H1 (cell line): ENCODE results near the gene MAP3K14.

Experiments used
- ASH2L ChIP-seq: fragments of 200-600, 300-600 bp; sonication (generic); IDR thresholded peaks from one replicate; pipeline ENCODE4 v1.7.1; 2017; ENCODE audit warnings: low read length
- BACH1 ChIP-seq: IDR thresholded peaks from 2 replicates; pipeline ENCODE4 v1.6.1; 2012; ENCODE audit warnings: low read length, improper control_type of control experiment
- CHD2 ChIP-seq: IDR thresholded peaks from 2 replicates; pipeline ENCODE4 v1.6.1; 2012; ENCODE audit warnings: low read length, improper control_type of control experiment
- GABPA ChIP-seq: IDR thresholded peaks from 2 replicates; pipeline ENCODE4 v1.6.1; 2011; ENCODE audit warnings: mild to moderate bottlenecking, low read length, moderate library complexity, borderline replicate concordance; ENCODE audit not compliant: insufficient read depth
- HDAC2 ChIP-seq, 2 experiments: fragments of 300-600 bp in 1 of 2; sonication (generic) in 1 of 2; IDR thresholded peaks; 2 replicates each; pipeline ENCODE4 v1.6.1; 2011 to 2012; ENCODE audit warnings: low read depth in 2 of 2, low read length in 2 of 2, mild to moderate bottlenecking in 2 of 2, moderate library complexity in 2 of 2, borderline replicate concordance in 1 of 2, inconsistent platforms in 1 of 2
- KDM4A ChIP-seq: IDR thresholded peaks from one replicate; pipeline ENCODE4 v1.7.1; 2012; ENCODE audit warnings: low read depth, mild to moderate bottlenecking, moderate library complexity, low read length, inconsistent platforms; ENCODE audit not compliant: severe bottlenecking
- POLR2A ChIP-seq, 2 experiments: IDR thresholded peaks; 1 replicate in 1 of 2; 2 replicates in 1 of 2; pipeline ENCODE4 v1.6.1; 2011; ENCODE audit warnings: low read depth in 2 of 2, low read length in 2 of 2, mild to moderate bottlenecking in 2 of 2; ENCODE audit errors: control extremely low read depth in 1 of 2
- POLR2AphosphoS5 ChIP-seq: IDR thresholded peaks from 2 replicates; pipeline ENCODE4 v1.6.1; 2011; ENCODE audit warnings: low read depth, low read length
- RXRA ChIP-seq: IDR thresholded peaks from 2 replicates; pipeline ENCODE4 v1.6.1; 2011; ENCODE audit warnings: low read depth, mild to moderate bottlenecking, low read length, moderate library complexity; ENCODE audit not compliant: insufficient read depth
- SIRT6 ChIP-seq: IDR thresholded peaks from one replicate; pipeline ENCODE4 v1.7.1; 2012; ENCODE audit warnings: low read length, inconsistent platforms
- TAF1 ChIP-seq: IDR thresholded peaks from 2 replicates; pipeline ENCODE4 v1.6.1; 2011; ENCODE audit warnings: mild to moderate bottlenecking, low read depth, low read length
- TF ChIP-seq, protein P1 (sequence below), 3 experiments: IDR thresholded peaks; 1 replicate in 2 of 3; 2 replicates in 1 of 3; pipeline versions ENCODE4 v1.5.1 to v1.6.1; 2011; ENCODE audit warnings: low read length in 3 of 3, mild to moderate bottlenecking in 3 of 3, inconsistent platforms in 2 of 3, low read depth in 1 of 3, moderate library complexity in 1 of 3; ENCODE audit not compliant: insufficient read depth in 1 of 3; ENCODE audit errors: control extremely low read depth in 1 of 3
- TF ChIP-seq, protein P2 (sequence below): IDR thresholded peaks from 2 replicates; pipeline ENCODE4 v1.6.1; 2011; ENCODE audit warnings: low read depth, mild to moderate bottlenecking, low read length; ENCODE audit not compliant: insufficient read depth

DNA sequence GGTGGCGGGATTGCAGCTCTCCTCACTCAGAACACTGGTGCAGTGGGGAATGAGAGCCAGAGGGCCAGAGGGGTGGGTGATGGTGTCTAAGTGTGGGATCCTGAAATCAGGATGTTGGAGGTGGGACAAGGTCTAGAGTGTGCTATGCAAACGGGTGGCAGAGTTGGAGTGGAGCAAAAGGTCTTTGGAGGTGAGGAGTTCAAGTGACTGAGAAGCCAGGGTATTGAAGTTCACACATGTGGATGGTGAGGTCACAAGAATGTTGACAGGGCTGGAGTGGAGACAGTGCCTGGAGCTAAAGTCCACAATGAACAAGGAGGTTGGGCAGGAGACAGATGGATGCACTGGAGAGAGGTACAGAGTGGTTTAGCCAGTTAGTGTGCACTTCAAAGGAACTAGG lies 38.3 kb upstream of the MAP3K14 start:
- TF ChIP-seq POLR2AphosphoS5 (no peak), KDM4A (no peak), SIRT6 (no peak), BACH1 (no peak), POLR2A (IDR thresholded peaks at IDR 0.05; ENCODE audit: control extremely low read depth in 1 of 2, low read depth in 2 of 2, low read length in 2 of 2) (no peak), RXRA (no peak), CHD2 (no peak), ASH2L (no peak), GABPA (no peak), TAF1 (no peak), HDAC2 (IDR thresholded peaks at IDR 0.05; ENCODE audit: borderline replicate concordance in 1 of 2, low read depth in 2 of 2, low read length in 2 of 2) (no peak)
- TF ChIP-seq, protein P1, sequence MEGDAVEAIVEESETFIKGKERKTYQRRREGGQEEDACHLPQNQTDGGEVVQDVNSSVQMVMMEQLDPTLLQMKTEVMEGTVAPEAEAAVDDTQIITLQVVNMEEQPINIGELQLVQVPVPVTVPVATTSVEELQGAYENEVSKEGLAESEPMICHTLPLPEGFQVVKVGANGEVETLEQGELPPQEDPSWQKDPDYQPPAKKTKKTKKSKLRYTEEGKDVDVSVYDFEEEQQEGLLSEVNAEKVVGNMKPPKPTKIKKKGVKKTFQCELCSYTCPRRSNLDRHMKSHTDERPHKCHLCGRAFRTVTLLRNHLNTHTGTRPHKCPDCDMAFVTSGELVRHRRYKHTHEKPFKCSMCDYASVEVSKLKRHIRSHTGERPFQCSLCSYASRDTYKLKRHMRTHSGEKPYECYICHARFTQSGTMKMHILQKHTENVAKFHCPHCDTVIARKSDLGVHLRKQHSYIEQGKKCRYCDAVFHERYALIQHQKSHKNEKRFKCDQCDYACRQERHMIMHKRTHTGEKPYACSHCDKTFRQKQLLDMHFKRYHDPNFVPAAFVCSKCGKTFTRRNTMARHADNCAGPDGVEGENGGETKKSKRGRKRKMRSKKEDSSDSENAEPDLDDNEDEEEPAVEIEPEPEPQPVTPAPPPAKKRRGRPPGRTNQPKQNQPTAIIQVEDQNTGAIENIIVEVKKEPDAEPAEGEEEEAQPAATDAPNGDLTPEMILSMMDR (IDR thresholded peaks at IDR 0.05; ENCODE audit: control extremely low read depth in 1 of 3, insufficient read depth in 1 of 3, low read depth in 1 of 3, low read length in 3 of 3), result no peak
- TF ChIP-seq, protein P2, sequence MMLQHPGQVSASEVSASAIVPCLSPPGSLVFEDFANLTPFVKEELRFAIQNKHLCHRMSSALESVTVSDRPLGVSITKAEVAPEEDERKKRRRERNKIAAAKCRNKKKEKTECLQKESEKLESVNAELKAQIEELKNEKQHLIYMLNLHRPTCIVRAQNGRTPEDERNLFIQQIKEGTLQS, result no peak
